HepG2 (cell line): ENCODE measurements around the gene IL33. TPM values are rescaled to one million over a fixed set of nuclear protein-coding genes. Genes with fewer than 3 reads are reported as not detected.

Source experiments
- ATAC-seq: fragments of 200-7000 bp; cut with Tn5 transposase; 3 replicates; pipeline ENCODE4 v1.9.1; 2020; ENCODE audit warnings: mild to moderate bottlenecking, moderate library complexity
- BruUV-seq: library from RNA; stranded (reverse); fragments of 400-500 nt; replicated peaks from 2 replicates; lab custom pipeline; 2021; lab: Mats Ljungman, UMichigan
- CTCF ChIA-PET: fragments of 300-600 bp; formaldehyde crosslinking; extraction: SDS; loops from one replicate; lab custom pipeline; 2021; ENCODE audit warnings: low total read pairs, inconsistent platforms, low intra/inter-chr PET ratio; lab: Yijun Ruan, JAX
- POLR2A ChIA-PET: fragments of 350-600 bp; sonication (Branson Sonifier 250); formaldehyde crosslinking; loops from one replicate; lab custom pipeline; 2020; ENCODE audit warnings: antibody characterized with exemption, inconsistent platforms; lab: Yijun Ruan, JAX
- DNase-seq: peaks from one replicate; pipeline ENCODE4 v3.0.0-alpha.2; 2015; ENCODE audit warnings: low spot score
- FAIRE-seq: peaks from 3 replicates; lab custom pipeline; 2011; peaks lifted over from hg19 to GRCh38; lab: Jason Lieb, UNC
- H2AFZ ChIP-seq: one replicate; pipeline ENCODE4 v1.6.1; 2011; ENCODE audit warnings: low read length, inconsistent platforms
- H3K27ac ChIP-seq: fragments of 300-600 bp; 3 replicates; pipeline ENCODE4 v1.8.0; 2011; ENCODE audit warnings: mixed run types, mild to moderate bottlenecking, mixed read lengths, low read length, inconsistent platforms; ENCODE audit not compliant: insufficient read depth; ENCODE audit errors: extremely low read length
- H3K27me3 ChIP-seq, 2 experiments: fragments of 200-600 bp in 1 of 2; 2 replicates in 1 of 2; 3 replicates in 1 of 2; pipeline versions ENCODE4 v1.6.0 to v1.8.0; 2011; ENCODE audit warnings: low read length in 2 of 2, mild to moderate bottlenecking in 2 of 2, moderate library complexity in 2 of 2, inconsistent platforms in 1 of 2; ENCODE audit not compliant: insufficient read depth in 2 of 2, control insufficient read depth in 1 of 2
- H3K36me3 ChIP-seq, 2 experiments: fragments of 200-600 bp in 1 of 2; replicated peaks in 1 of 2; 2 replicates in 1 of 2; 3 replicates in 1 of 2; pipeline versions ENCODE4 v1.5.1 to v1.8.0; 2011; ENCODE audit warnings: low read length in 2 of 2, inconsistent platforms in 1 of 2; ENCODE audit not compliant: insufficient read depth in 2 of 2, control insufficient read depth in 1 of 2
- H3K4me1 ChIP-seq: 2 replicates; pipeline ENCODE4 v1.5.1; 2012; ENCODE audit warnings: low read length, inconsistent platforms; ENCODE audit not compliant: insufficient read depth
- H3K4me2 ChIP-seq: 2 replicates; pipeline ENCODE4 v1.6.0; 2011; ENCODE audit warnings: low read depth, low read length, inconsistent platforms
- H3K4me3 ChIP-seq, 3 experiments: fragments of 200-600 bp in 1 of 3; sonication (generic), shearing (Covaris generic) in 1 of 3; replicated peaks in 1 of 3; 2 replicates each; pipeline ENCODE4 v1.5.1; 2011 to 2016; ENCODE audit warnings: low read length in 3 of 3, inconsistent platforms in 2 of 3, low read depth in 2 of 3, mild to moderate bottlenecking in 2 of 3, control low read depth in 1 of 3, mixed read lengths in 1 of 3; ENCODE audit not compliant: insufficient read depth in 1 of 3
- H3K79me2 ChIP-seq: one replicate; pipeline ENCODE4 v1.6.1; 2011; ENCODE audit warnings: low read length, inconsistent platforms; ENCODE audit not compliant: insufficient read depth
- H3K9ac ChIP-seq: 2 replicates; pipeline ENCODE4 v1.6.0; 2011; ENCODE audit warnings: mild to moderate bottlenecking, low read depth, low read length, inconsistent platforms; ENCODE audit not compliant: insufficient read depth
- H3K9me3 ChIP-seq: 2 replicates; pipeline ENCODE4 v1.5.1; 2012; ENCODE audit warnings: mild to moderate bottlenecking, low read length
- H4K20me1 ChIP-seq: 2 replicates; pipeline ENCODE4 v1.6.0; 2011; ENCODE audit warnings: inconsistent platforms, mild to moderate bottlenecking, low read length, moderate library complexity; ENCODE audit not compliant: insufficient read depth
- NPAS2 ChIP-seq: sonication (generic); formaldehyde crosslinking; IDR thresholded peaks from 2 replicates; pipeline ENCODE4 v1.8.0; 2022; ENCODE audit warnings: mild to moderate bottlenecking, missing genetic modification reagents, borderline replicate concordance
- PHB2 ChIP-seq: fragments of 450-650 bp; IDR thresholded peaks from 2 replicates; pipeline ENCODE4 v1.6.1; 2018; ENCODE audit not compliant: partially characterized antibody
- SNAI1 ChIP-seq: sonication (generic); formaldehyde crosslinking; IDR thresholded peaks from 2 replicates; pipeline ENCODE4 v1.5.0; 2020; ENCODE audit warnings: mild to moderate bottlenecking, missing genetic modification reagents, borderline replicate concordance
- ZNF33B ChIP-seq: sonication (generic); formaldehyde crosslinking; IDR thresholded peaks from 2 replicates; pipeline ENCODE4 v1.5.1; 2020; ENCODE audit warnings: mild to moderate bottlenecking, missing genetic modification reagents
- ZNF530 ChIP-seq: sonication (generic); formaldehyde crosslinking; IDR thresholded peaks from 2 replicates; pipeline ENCODE4 v1.5.0; 2020; ENCODE audit warnings: low read depth, mild to moderate bottlenecking, missing genetic modification reagents
- ZNF747 ChIP-seq: sonication (generic); formaldehyde crosslinking; IDR thresholded peaks from 2 replicates; pipeline ENCODE4 v1.8.1; 2023; ENCODE audit warnings: missing genetic modification reagents, mild to moderate bottlenecking, borderline replicate concordance
- ZNF772 ChIP-seq: sonication (generic); formaldehyde crosslinking; IDR thresholded peaks from 2 replicates; pipeline ENCODE4 v1.5.0; 2020; ENCODE audit warnings: mild to moderate bottlenecking, missing genetic modification reagents
- ZNF776 ChIP-seq: sonication (generic); formaldehyde crosslinking; IDR thresholded peaks from 2 replicates; pipeline ENCODE4 v1.4.0; 2020; ENCODE audit warnings: mild to moderate bottlenecking, missing genetic modification reagents
- WGBS: methylation state at CpG from one replicate; pipeline ENCODE4 v1.1.6; 2017; ENCODE audit warnings: low lambda C conversion rate; 5-methylcytosine and 5-hydroxymethylcytosine counted together
- in situ Hi-C: cut with HindIII; loops from 2 replicates; pipeline ENCODE4 v1.10.0; 2017; ENCODE audit warnings: low pct_unique_long_range_greater_than_20kb; ENCODE audit not compliant: extremely low pct_ligation_motif_present
- intact Hi-C: fragments of 100-400 bp; cut with micrococcal nuclease; formaldehyde crosslinking; loops from one replicate; pipeline ENCODE4 v1.10.0; 2022; ENCODE audit not compliant: unreplicated experiment
- polyA plus RNA-seq, 8 experiments: library from polyadenylated mRNA; depleted of rRNA in 3 of 8; stranded (reverse) in 7 of 8; unstranded in 1 of 8; fragments of >200 nt; fragmentation: Illumina TruSeq in 4 of 8; extraction: Trizol in 4 of 8; gene quantifications; 2 replicates each; pipeline versions ENCODE4 v1.2.1 to v1.2.3, GENCODE V29; 2011 to 2016; ENCODE audit warnings: low read depth in 4 of 8, missing spikeins in 1 of 8, mixed read lengths in 1 of 8; ENCODE audit not compliant: insufficient read depth in 1 of 8
- total RNA-seq, 5 experiments: library from RNA; depleted of rRNA; stranded (reverse); fragments of >200 nt; fragmentation: Illumina TruSeq; extraction: Trizol; gene quantifications; 2 replicates each; pipeline ENCODE4 v1.2.3, GENCODE V29; 2016; ENCODE audit warnings: low read depth in 1 of 5
- TF ChIP-seq, protein P1 (sequence below): IDR thresholded peaks from 2 replicates; pipeline ENCODE4 v1.6.1; 2016
- TF ChIP-seq, protein P2 (sequence below): sonication (generic); formaldehyde crosslinking; IDR thresholded peaks from 2 replicates; pipeline ENCODE4 v1.4.0; 2020; ENCODE audit warnings: missing genetic modification reagents
- TF ChIP-seq, protein P3 (sequence below): sonication (generic); formaldehyde crosslinking; conservative IDR thresholded peaks from 2 replicates; pipeline ENCODE4 v1.4.0; 2020; ENCODE audit warnings: missing genetic modification reagents

IL33 gene
- total and polyA plus RNA-seq, 2 of the 13 experiments (the other 11 are each of a cell fraction or from before 2014, with no cell fraction given): 0.05 TPM; not detected in 1

DNA sequence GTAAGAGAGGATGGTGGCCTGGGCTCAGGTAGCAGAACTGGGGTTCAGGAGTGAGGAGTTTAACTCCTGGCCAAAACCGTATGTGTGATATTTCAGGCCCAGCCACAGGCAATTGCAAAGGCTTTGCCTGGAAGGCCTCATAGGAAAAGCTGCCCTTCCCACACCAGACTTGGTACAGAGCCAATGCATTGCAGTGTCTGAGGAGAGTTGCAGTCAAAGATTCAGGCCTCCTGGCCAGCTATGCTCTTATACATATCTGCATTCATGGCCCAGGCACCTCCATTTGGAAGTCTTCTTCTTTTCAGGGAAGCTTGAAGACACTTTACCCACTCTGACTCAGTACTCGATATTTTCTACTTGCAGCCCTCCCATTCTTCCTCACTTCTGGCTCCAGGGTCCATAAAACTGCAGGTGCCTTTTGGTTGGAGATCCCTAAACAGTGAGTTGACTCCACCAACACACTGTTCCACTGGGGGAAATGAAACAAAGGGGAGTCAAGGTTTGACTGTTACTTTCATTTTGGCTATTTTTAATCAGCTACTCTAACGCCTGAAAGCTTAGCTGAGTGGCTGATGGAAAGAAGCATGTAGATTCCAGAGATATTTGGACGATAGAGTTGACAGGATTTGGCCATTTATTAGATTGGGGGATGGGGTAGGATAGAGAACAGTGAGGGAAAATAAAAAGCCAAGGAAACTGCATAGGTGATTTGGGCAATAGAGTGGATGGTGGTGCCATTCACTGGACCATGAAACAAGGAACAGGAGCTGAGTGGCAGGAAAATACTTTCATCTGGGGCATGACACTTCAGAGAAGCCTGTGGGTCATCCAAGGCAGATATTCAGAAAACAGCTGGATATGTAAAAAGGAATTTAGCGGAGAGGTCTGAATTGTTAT is 30.6 kb upstream of the IL33 start:
- intact Hi-C loops: no loop called here
- BruUV-seq: no TSS peak
- Histone ChIP-seq H3K9ac (no peak overlapping the region), H3K36me3 (no peaks in the 10 kb centered on the region), H3K4me3 (no peak overlapping the region), H2AFZ (no peak overlapping the region), H3K79me2 (no peaks in the 10 kb centered on the region), H3K27me3 (peaks cover 0 to 1% of the 10 kb centered on the region in 2 experiments; a peak in 1 of 5 replicates), H3K27ac (no peak overlapping the region), H3K4me2 (no peak overlapping the region), H4K20me1 (no peaks in the 10 kb centered on the region), H3K4me1 (no peaks in the 10 kb centered on the region), H3K9me3 (no peaks in the 10 kb centered on the region)
- ChIA-PET CTCF (no interaction called here), POLR2A (no interaction called here)
- WGBS: 26% methylated on average over 5 of the region's 5 CpGs
- ATAC-seq: no peak
- in situ Hi-C loops: no loop called here
- DNase-seq: no peak
- TF ChIP-seq ZNF747 (CRISPR knock-in tag): no peak
- no peak for FAIRE-seq

DNA sequence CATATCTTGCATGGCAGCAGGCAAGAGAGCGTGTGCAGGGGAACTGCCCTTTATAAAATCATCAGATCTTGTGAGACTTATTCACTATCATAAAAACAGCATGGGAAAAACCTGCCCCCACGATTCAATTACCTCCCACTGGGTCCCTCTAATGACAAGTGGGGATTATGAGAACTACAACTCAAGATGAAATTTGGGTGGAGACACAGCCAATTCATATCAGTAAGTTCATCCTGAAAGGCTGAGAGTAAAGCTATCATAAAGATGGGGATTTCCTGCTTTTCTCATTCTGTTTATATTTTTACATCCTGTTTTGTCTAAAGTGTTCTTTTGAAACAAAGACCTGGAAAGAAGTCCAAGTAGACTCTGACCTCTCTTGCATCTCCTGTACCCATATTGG is 28.9 kb upstream of the IL33 start:
- in situ Hi-C loops: no loop called here
- POLR2A ChIA-PET: no interaction called here
- TF ChIP-seq PHB2: no peak
- no peak for TF ChIP-seq ZNF33B (CRISPR knock-in tag)
- no peak for TF ChIP-seq ZNF772 (CRISPR knock-in tag)
- TF ChIP-seq, protein P1, sequence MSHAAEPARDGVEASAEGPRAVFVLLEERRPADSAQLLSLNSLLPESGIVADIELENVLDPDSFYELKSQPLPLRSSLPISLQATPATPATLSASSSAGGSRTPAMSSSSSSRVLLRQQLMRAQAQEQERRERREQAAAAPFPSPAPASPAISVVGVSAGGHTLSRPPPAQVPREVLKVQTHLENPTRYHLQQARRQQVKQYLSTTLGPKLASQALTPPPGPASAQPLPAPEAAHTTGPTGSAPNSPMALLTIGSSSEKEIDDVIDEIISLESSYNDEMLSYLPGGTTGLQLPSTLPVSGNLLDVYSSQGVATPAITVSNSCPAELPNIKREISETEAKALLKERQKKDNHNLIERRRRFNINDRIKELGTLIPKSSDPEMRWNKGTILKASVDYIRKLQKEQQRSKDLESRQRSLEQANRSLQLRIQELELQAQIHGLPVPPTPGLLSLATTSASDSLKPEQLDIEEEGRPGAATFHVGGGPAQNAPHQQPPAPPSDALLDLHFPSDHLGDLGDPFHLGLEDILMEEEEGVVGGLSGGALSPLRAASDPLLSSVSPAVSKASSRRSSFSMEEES: no peak
- TF ChIP-seq ZNF530 (CRISPR knock-in tag): no peak
- TF ChIP-seq NPAS2 (CRISPR knock-in tag): no peak
- no peak for TF ChIP-seq ZNF776 (CRISPR knock-in tag)
- TF ChIP-seq, protein P2, sequence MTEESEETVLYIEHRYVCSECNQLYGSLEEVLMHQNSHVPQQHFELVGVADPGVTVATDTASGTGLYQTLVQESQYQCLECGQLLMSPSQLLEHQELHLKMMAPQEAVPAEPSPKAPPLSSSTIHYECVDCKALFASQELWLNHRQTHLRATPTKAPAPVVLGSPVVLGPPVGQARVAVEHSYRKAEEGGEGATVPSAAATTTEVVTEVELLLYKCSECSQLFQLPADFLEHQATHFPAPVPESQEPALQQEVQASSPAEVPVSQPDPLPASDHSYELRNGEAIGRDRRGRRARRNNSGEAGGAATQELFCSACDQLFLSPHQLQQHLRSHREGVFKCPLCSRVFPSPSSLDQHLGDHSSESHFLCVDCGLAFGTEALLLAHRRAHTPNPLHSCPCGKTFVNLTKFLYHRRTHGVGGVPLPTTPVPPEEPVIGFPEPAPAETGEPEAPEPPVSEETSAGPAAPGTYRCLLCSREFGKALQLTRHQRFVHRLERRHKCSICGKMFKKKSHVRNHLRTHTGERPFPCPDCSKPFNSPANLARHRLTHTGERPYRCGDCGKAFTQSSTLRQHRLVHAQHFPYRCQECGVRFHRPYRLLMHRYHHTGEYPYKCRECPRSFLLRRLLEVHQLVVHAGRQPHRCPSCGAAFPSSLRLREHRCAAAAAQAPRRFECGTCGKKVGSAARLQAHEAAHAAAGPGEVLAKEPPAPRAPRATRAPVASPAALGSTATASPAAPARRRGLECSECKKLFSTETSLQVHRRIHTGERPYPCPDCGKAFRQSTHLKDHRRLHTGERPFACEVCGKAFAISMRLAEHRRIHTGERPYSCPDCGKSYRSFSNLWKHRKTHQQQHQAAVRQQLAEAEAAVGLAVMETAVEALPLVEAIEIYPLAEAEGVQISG (CRISPR knock-in tag): no peak
- TF ChIP-seq, protein P3, sequence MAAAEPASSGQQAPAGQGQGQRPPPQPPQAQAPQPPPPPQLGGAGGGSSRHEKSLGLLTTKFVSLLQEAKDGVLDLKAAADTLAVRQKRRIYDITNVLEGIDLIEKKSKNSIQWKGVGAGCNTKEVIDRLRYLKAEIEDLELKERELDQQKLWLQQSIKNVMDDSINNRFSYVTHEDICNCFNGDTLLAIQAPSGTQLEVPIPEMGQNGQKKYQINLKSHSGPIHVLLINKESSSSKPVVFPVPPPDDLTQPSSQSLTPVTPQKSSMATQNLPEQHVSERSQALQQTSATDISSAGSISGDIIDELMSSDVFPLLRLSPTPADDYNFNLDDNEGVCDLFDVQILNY: no peak
- no peak for TF ChIP-seq SNAI1

More for the DNA sequence above, 28.9 kb upstream of the IL33 start:
- no peak for DNase-seq
- H3K4me1 ChIP-seq: no peaks in the 10 kb centered on the region
- no peak overlapping the region for H3K9ac ChIP-seq
- H4K20me1 ChIP-seq: no peaks in the 10 kb centered on the region
- no peak overlapping the region for H3K4me3 ChIP-seq
- peaks cover 0 to 1% of the 10 kb centered on the region in 2 experiments; a peak in 1 of 5 replicates for H3K27me3 ChIP-seq
- intact Hi-C loops: no loop called here
- CTCF ChIA-PET: no interaction called here
- 17% methylated on average over 2 of the region's 2 CpGs for WGBS
- BruUV-seq: no TSS peak
- H3K79me2 ChIP-seq: no peaks in the 10 kb centered on the region
- no peak overlapping the region for H3K27ac ChIP-seq
- no peak overlapping the region for H2AFZ ChIP-seq
- no peak overlapping the region for H3K4me2 ChIP-seq
- H3K36me3 ChIP-seq: no peaks in the 10 kb centered on the region
- FAIRE-seq: no peak
- no peak for ATAC-seq
- no peaks in the 10 kb centered on the region for H3K9me3 ChIP-seq
